Epithelial cell of esophagus (primary cell): ENCODE data around the gene SRP9.
A peak's percentile ranks its signal among the peaks of the same experiment; 100 is the strongest.

Source experiments
- DNase-seq: peaks from one replicate; pipeline ENCODE4 v3.0.0; 2010; ENCODE audit warnings: low read depth
- H3K4me3 ChIP-seq: 2 replicates; pipeline ENCODE4 v1.5.1; 2011; ENCODE audit warnings: mild to moderate bottlenecking, low read length, control low read depth
- TF ChIP-seq, protein P1 (sequence below): IDR thresholded peaks from 2 replicates; pipeline ENCODE4 v1.5.1; 2011; ENCODE audit warnings: low read depth, mild to moderate bottlenecking, low read length, control low read depth, inconsistent platforms; ENCODE audit not compliant: insufficient read depth; ENCODE audit errors: missing control alignments

Gene SRP9

DNA sequence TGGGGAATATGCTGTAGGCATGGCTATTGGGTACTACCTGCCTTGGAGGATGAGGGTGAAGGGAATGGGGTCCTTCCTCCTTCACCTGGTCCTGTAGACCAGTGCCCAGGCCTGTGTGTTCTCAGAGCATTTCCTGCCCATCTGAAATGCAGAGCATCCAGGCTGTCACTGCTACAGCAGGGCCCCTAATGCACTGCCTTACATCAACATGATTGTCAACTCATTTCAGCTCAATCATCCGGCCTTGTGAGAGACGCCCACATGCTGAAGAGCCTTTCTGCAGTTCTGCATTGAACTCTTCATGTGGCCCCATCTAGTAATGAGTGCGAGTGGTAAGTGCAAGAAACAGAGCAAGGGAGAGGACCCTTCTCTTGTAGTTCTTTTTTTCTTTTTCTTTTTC lies 39.8 kb upstream of the SRP9 start:
- no peak overlapping the region for H3K4me3 ChIP-seq
- DNase-seq: no peak
- TF ChIP-seq, protein P1, sequence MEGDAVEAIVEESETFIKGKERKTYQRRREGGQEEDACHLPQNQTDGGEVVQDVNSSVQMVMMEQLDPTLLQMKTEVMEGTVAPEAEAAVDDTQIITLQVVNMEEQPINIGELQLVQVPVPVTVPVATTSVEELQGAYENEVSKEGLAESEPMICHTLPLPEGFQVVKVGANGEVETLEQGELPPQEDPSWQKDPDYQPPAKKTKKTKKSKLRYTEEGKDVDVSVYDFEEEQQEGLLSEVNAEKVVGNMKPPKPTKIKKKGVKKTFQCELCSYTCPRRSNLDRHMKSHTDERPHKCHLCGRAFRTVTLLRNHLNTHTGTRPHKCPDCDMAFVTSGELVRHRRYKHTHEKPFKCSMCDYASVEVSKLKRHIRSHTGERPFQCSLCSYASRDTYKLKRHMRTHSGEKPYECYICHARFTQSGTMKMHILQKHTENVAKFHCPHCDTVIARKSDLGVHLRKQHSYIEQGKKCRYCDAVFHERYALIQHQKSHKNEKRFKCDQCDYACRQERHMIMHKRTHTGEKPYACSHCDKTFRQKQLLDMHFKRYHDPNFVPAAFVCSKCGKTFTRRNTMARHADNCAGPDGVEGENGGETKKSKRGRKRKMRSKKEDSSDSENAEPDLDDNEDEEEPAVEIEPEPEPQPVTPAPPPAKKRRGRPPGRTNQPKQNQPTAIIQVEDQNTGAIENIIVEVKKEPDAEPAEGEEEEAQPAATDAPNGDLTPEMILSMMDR: no peak

DNA sequence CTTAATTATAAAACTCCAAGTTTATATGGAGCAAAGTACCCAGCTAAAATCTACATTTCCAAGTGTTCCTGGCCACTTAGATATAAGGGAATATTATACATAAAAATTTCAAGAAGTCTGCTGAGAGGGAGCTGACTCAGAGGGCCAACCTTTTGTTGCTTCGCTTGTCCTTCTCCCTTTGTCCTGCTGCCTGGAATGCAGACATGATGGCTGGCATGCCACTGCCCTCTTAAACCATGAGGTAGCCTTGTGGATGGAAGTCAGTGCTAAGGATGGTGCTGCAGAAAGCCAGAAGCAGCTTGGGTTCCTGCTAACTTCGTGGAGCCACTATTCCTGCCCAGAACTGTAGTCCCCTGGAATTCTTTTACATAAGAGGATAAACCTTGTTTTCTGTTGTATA lies 38.9 kb upstream of the SRP9 start:
- H3K4me3 ChIP-seq: no peak overlapping the region
- TF ChIP-seq, protein P1: no peak
- DNase-seq: no peak

DNA sequence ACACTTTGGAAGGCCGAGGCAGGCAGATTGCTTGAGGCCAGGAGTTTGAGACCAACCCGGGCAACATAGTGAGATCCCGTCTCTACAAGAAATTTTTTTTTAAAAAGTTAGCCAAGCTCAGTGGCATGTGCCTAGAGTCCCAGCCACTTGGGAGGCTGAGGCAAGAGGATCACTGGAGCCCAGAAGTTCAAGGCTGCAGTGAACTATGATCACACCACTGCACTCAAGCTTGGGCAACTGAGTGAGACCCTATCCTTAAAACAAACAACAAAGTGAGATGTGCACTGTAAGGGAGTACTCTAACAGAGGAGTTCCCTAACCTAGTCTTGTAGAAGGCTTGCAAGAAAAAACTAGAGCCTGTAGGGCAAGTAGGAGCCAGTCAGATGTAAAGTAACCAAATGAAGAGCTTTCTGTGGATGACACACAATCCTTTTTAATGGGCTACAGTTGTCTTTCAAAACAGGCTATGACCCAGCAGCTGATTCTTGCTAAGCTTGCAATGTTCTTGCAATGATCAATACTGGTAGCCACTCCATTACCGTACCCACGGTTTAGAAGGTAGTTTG lies 38.0 kb upstream of the SRP9 start:
- peak; percentile 36 for DNase-seq
- no peak overlapping the region for H3K4me3 ChIP-seq
- TF ChIP-seq, protein P1: no peak

DNA sequence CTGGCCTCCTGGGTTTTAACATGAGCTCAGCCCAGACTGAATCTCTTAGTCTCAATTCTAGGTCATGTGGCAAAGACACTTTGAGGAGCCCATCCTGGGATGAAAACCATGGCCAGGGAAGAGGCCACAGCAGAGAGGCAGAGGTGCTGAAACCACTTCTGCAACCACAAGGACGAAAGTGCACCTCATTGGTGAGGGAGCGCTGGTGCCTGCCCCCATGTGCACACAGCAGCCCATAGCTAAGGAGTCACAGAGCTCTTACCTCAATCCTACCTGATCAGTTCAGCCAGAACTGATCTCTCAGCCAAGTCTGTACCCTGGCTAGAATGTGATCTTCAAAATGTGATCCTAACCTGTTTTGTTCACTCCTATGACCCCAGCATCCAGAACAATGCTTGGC lies 32.9 kb upstream of the SRP9 start:
- no peak for DNase-seq
- TF ChIP-seq, protein P1: no peak
- H3K4me3 ChIP-seq: no peak overlapping the region

DNA sequence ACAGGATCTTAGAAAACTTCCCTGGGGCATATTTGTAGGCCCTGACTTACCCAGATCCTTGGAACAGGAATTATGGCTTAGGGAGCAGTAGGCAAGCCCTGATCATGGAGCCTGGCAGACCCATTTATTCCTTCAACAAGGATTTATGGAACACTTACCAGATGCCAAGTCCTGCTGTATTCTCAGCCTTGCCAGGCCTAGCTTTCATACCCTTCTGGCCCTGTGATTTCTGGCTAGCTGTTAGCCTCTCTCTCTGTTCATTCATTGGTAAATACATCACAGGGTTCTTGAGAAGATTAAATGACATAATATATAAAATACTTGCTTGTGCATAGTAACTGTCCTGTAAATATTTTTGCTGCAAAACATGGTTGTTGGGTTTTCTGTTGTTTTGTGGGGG lies 32.4 kb upstream of the SRP9 start:
- no peak overlapping the region for H3K4me3 ChIP-seq
- TF ChIP-seq, protein P1: no peak
- DNase-seq: no peak

DNA sequence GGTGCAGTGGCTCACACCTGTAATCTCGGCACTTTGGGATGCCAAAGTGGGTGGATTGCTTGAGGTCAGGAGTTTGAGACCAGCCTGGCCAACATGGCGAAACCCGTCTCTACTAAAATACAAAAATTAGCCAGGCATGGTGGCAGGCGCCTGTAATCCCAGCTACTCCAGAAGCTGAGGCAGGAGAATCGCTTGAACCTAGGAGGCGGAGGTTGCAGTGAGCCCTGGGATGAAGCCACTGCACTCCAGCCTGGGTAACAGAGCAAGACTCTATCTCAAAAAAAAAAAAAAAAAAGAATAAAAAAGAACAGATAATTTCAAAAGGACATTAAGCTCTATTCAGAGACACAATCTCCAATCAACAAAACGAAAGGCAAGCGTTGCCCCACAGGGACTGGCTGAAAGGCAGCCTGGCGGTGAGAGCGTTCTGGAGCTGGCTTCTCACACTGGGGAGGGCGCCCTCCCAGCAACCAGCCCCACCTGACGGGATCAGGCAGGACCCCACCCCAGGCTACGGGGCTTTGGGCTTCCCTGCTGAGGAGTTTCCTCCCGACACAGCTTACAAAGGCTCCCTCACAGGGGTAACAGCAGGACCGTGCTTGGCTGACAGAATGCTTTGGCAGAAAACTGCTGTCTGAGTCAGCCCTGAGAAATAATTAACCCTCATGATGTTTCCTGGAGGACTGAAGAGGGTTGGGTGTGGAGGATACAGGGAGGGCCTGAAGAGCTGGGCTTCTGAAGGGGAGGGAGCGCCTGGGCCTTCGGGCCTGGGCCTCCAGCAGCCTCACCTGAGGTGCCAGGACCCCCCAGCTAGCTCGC lies 31.1 kb upstream of the SRP9 start:
- H3K4me3 ChIP-seq: peak overlapping the region; percentile 40
- peak; percentile 93 for DNase-seq
- TF ChIP-seq, protein P1: peak; percentile 35
